ENCODE results near the gene TSPAN18. TPM values are rescaled to one million over a fixed set of nuclear protein-coding genes. Genes with fewer than 3 reads are reported as not detected.

TSPAN18 gene
- total and polyA plus RNA-seq, 2 of the 4 experiments (the other 2 are of a cell fraction), result 0.36 to 1.1 TPM

- Histone ChIP-seq H3K14ac (replicated peaks; ENCODE audit: low read depth, low read length) (no peak overlapping the region), H4K8ac (ENCODE audit: low read depth in 2 of 2, low read length in 2 of 2) (no peak overlapping the region), H2AFZ (replicated peaks; ENCODE audit: low read length, poor library complexity) (no peak overlapping the region), H2AK9ac (replicated peaks; ENCODE audit: low read depth, low read length, poor library complexity) (no peak overlapping the region), H3K4me3 (ENCODE audit: insufficient read depth, low read depth, low read length) (no peak overlapping the region), H3K18ac (ENCODE audit: low read depth, low read length) (no peak overlapping the region), H3K9me1 (ENCODE audit: insufficient read depth, low read length) (no peaks in the 10 kb centered on the region), H3K79me1 (ENCODE audit: low read depth in 1 of 2, low read length in 2 of 2) (no peaks in the 10 kb centered on the region), H3K4ac (ENCODE audit: low read depth, low read length) (no peak overlapping the region), H4K91ac (ENCODE audit: insufficient read depth, low read depth, low read length) (no peak overlapping the region), H3K23ac (ENCODE audit: low read depth, low read length) (no peak overlapping the region), H3K4me1 (ENCODE audit: control insufficient read depth, insufficient read depth, low read length) (peaks cover 2% of the 10 kb centered on the region; the same call in 1 of the 2 replicates), H4K20me1 (ENCODE audit: insufficient read depth, low read length) (no peaks in the 10 kb centered on the region), H2BK120ac (ENCODE audit: low read depth, low read length) (no peak overlapping the region), H3K27me3 (ENCODE audit: control insufficient read depth, insufficient read depth, low read length) (peaks cover 17% of the 10 kb centered on the region), H3K36me3 (ENCODE audit: control insufficient read depth, insufficient read depth, low read length) (no peaks in the 10 kb centered on the region), H3K4me2 (ENCODE audit: low read depth, low read length) (no peak overlapping the region), H4K5ac (ENCODE audit: low read depth, low read length) (no peak overlapping the region), H2BK20ac (ENCODE audit: low read depth, low read length) (no peak overlapping the region), H3K9me3 (ENCODE audit: control insufficient read depth, insufficient read depth, low read length) (no peaks in the 10 kb centered on the region), H3K27ac (ENCODE audit: insufficient read depth, low read length) (no peak overlapping the region), H2BK5ac (ENCODE audit: low read depth, low read length, poor library complexity, severe bottlenecking) (no peak overlapping the region), H3K9ac (ENCODE audit: low read depth, low read length) (no peak overlapping the region), H2BK15ac (ENCODE audit: low read depth, low read length) (no peak overlapping the region), H3K56ac (ENCODE audit: extremely low read depth, insufficient read depth, low read length) (no peak overlapping the region), H2AK5ac (ENCODE audit: low read depth, low read length) (no peak overlapping the region)
- dilution Hi-C loops (cut with HindIII; ENCODE audit: low sequenced_read_pairs, unreplicated experiment) (no loop called here), intact Hi-C loops (cut with micrococcal nuclease) (no loop called here), in situ Hi-C loops (cut with MboI; ENCODE audit: low sequenced_read_pairs) (no loop called here)
- no peak for DNase-seq
- WGBS, 2 experiments (ENCODE audit: extremely low coverage in 2 of 2, insufficient read length in 1 of 2), result 100% methylated on average over 1 of the region's 6 CpGs; no CpG with 5 or more reads in 1 of the 2 experiments
- no TSS peak for BruUV-seq (replicated peaks)
- no peak for ATAC-seq (ENCODE audit: low read depth)
- CTCF ChIA-PET, result no interaction called here
- POLR2A ChIA-PET (ENCODE audit: unreplicated experiment), result no interaction called here
- no peak for TF ChIP-seq MAFK (IDR thresholded peaks at IDR 0.05; ENCODE audit: low read depth, low read length)
Measured at GRCh38 chr11:44811841-44812448, 85.2 kb downstream of the TSPAN18 start.

Measured in IMR-90 (cell line).